Epithelial cell of alveolus of lung (primary cell): ENCODE results near the gene FOXD4L5. TPM values are rescaled to one million over a fixed set of nuclear protein-coding genes. Genes with fewer than 3 reads are reported as not detected.

Source experiments
- total RNA-seq: library from RNA; depleted of rRNA; stranded (reverse); fragments of >200 nt; gene quantifications from 2 replicates; pipeline ENCODE4 v1.2.1, GENCODE V29; 2015

Gene FOXD4L5
- not detected in 2 replicates for total RNA-seq

GRCh38 chr9:65285109-65285508 is at the start of gene FOXD4L5:
Gene FOXD4L5 (minus strand): TSS chr9:65285209. CDS start chr9:65284377, 832 bp downstream.

